ENCODE results near the gene AMPD3.

- no peak for TF ChIP-seq CTCF (IDR thresholded peaks at IDR 0.05; ENCODE audit: low read depth, low read length)
- no peak for TF ChIP-seq EZH2phosphoT487 (IDR thresholded peaks at IDR 0.05; ENCODE audit: low read depth)
These were observed 74.2 kb downstream of the AMPD3 start for GRCh38 chr11:10529279-10529678.
